Bone marrow (tissue), 2 donors: ENCODE data around the gene KLHDC7B.

Source experiments
- DNase-seq, 2 donors: peaks; one replicate each; lab custom pipeline; 2025; lab: John Stamatoyannopoulos, UW

Gene KLHDC7B

GRCh38 chr22:50573491-50574382 lies 28.0 kb downstream of the KLHDC7B start:
- DNase-seq = no peak

GRCh38 chr22:50574383-50574755 lies 28.7 kb downstream of the KLHDC7B start:
- DNase-seq = no peak

GRCh38 chr22:50575426-50575941 lies 29.8 kb downstream of the KLHDC7B start:
- no peak for DNase-seq

- DNase-seq = no peak
Measured at GRCh38 chr22:50576070-50576469, 30.4 kb downstream of the KLHDC7B start.

- DNase-seq = no peak
Measured at GRCh38 chr22:50576806-50577696, 31.4 kb downstream of the KLHDC7B start.

- no peak for DNase-seq
Measured at GRCh38 chr22:50577697-50577986, 31.9 kb downstream of the KLHDC7B start.

- no peak for DNase-seq
Measured at GRCh38 chr22:50577987-50578775, 32.5 kb downstream of the KLHDC7B start, which contains the start of gene CPT1B. Gene CPT1B (minus strand): TSS chr22:50578427. CDS start chr22:50577915, 512 bp downstream.

- DNase-seq = no peak
Measured at GRCh38 chr22:50578776-50579310, 33.1 kb downstream of the KLHDC7B start.

GRCh38 chr22:50579752-50580151 lies 34.1 kb downstream of the KLHDC7B start:
- DNase-seq = no peak

- DNase-seq = no peak
Measured at GRCh38 chr22:50581031-50581949, 35.6 kb downstream of the KLHDC7B start.

GRCh38 chr22:50581950-50582492 lies 36.3 kb downstream of the KLHDC7B start:
- no peak for DNase-seq

- peak; percentile 97 for DNase-seq
Measured at GRCh38 chr22:50582493-50583293, 37.0 kb downstream of the KLHDC7B start, which contains the start of gene CHKB. Gene CHKB (minus strand): TSS chr22:50582849. CDS start chr22:50582781, 68 bp downstream.

- no peak for DNase-seq
Measured at GRCh38 chr22:50583294-50583861, 37.7 kb downstream of the KLHDC7B start.

GRCh38 chr22:50584106-50585096 lies 38.7 kb downstream of the KLHDC7B start:
- DNase-seq = no peak

GRCh38 chr22:50585238-50585637 lies 39.5 kb downstream of the KLHDC7B start:
- DNase-seq = no peak

- DNase-seq = no peak
Measured at GRCh38 chr22:50585781-50586180, 40.1 kb downstream of the KLHDC7B start.

GRCh38 chr22:50586416-50586815 lies 40.7 kb downstream of the KLHDC7B start:
- no peak for DNase-seq

GRCh38 chr22:50587407-50587806 lies 41.7 kb downstream of the KLHDC7B start:
- no peak for DNase-seq
